Amygdala (tissue), 56 donors: ENCODE measurements around the gene UGCG.
"Not testable (repeated sequence)": the region's sequence is repeated elsewhere in the genome, so short reads cannot be mapped to it uniquely, and the experiment has no call there.

Source experiments
- DNase-seq, 56 donors: peaks; one replicate each; lab custom pipeline; 2025; lab: John Stamatoyannopoulos, UW

The UGCG gene

GRCh38 chr9:111890334-111890733 lies 6.3 kb upstream of the UGCG start:
- DNase-seq, result no peak

GRCh38 chr9:111890867-111891266 lies 5.7 kb upstream of the UGCG start:
- DNase-seq, result not testable (repeated sequence)

GRCh38 chr9:111891910-111892499 lies 4.6 kb upstream of the UGCG start:
- no peak for DNase-seq

GRCh38 chr9:111896942-111897600 lies 457 bp downstream of the UGCG start:
- DNase-seq, result peak in 44 of 56 donors; percentile 3 to 87 (median 66)

- DNase-seq, result peak in 8 of 56 donors; percentile 13 to 51 (median 33)
These were observed 1.1 kb downstream of the UGCG start for GRCh38 chr9:111897601-111898137.

GRCh38 chr9:111898331-111899096 lies 1.9 kb downstream of the UGCG start:
- DNase-seq, result no peak

GRCh38 chr9:111900151-111900857 lies 3.7 kb downstream of the UGCG start:
- DNase-seq, result no peak

- DNase-seq, result no peak
These were observed 4.4 kb downstream of the UGCG start for GRCh38 chr9:111900858-111901612.

- DNase-seq, result no peak
These were observed 6.0 kb downstream of the UGCG start for GRCh38 chr9:111902391-111903139.

- not testable (repeated sequence) for DNase-seq
These were observed 6.9 kb downstream of the UGCG start for GRCh38 chr9:111903535-111903934.

- DNase-seq, result no peak
These were observed 7.4 kb downstream of the UGCG start for GRCh38 chr9:111904026-111904425.

GRCh38 chr9:111904891-111905291 lies 8.3 kb downstream of the UGCG start:
- DNase-seq, result no peak

GRCh38 chr9:111907147-111907546 lies 10.5 kb downstream of the UGCG start:
- DNase-seq, result no peak

GRCh38 chr9:111909444-111909843 lies 12.8 kb downstream of the UGCG start:
- DNase-seq, result no peak

- DNase-seq, result no peak
These were observed 13.8 kb downstream of the UGCG start for GRCh38 chr9:111910428-111910827.

GRCh38 chr9:111913159-111913558 lies 16.5 kb downstream of the UGCG start:
- DNase-seq, result no peak

- DNase-seq, result no peak
These were observed 18.3 kb downstream of the UGCG start for GRCh38 chr9:111914749-111915424.

GRCh38 chr9:111915425-111915758 lies 18.8 kb downstream of the UGCG start:
- DNase-seq, result no peak

GRCh38 chr9:111916234-111916645 lies 19.6 kb downstream of the UGCG start:
- DNase-seq, result no peak
